A172 (cell line): ENCODE data around the gene SPC25. TPM values are rescaled to one million over a fixed set of nuclear protein-coding genes. Genes with fewer than 3 reads are reported as not detected.

Experiments used
- DNase-seq: peaks from one replicate; pipeline ENCODE4 v3.0.0-alpha.2; 2015; ENCODE audit warnings: low spot score
- total RNA-seq: library from RNA; depleted of rRNA; stranded (reverse); fragments of >200 nt; shearing (Covaris generic); gene quantifications from 2 replicates; pipeline ENCODE4 v1.2.3, GENCODE V29; 2014; rRNA removed

SPC25 gene
- total RNA-seq, 1 experiment from 2014 or later = 98.4 TPM

GRCh38 chr2:168843253-168843652, 47.0 kb downstream of the SPC25 start:
- no peak for DNase-seq

- DNase-seq = no peak
Observed at GRCh38 chr2:168841445-168841844, 48.8 kb downstream of the SPC25 start.

GRCh38 chr2:168835969-168836368, 54.3 kb downstream of the SPC25 start:
- DNase-seq = no peak

GRCh38 chr2:168831662-168832061, 58.6 kb downstream of the SPC25 start:
- no peak for DNase-seq

- DNase-seq = no peak
Observed at GRCh38 chr2:168830958-168831357, 59.3 kb downstream of the SPC25 start.

- no peak for DNase-seq
Observed at GRCh38 chr2:168825126-168825525, 65.1 kb downstream of the SPC25 start.

- DNase-seq = no peak
Observed at GRCh38 chr2:168821992-168822391, 68.2 kb downstream of the SPC25 start.

- DNase-seq = no peak
Observed at GRCh38 chr2:168821577-168821976, 68.7 kb downstream of the SPC25 start.

Other genes starting within 250 kb of the SPC25 start
- 1.6 TPM in 1 of 2 replicates, not detected in the other for gene NOSTRIN, start 87.8 kb downstream of the SPC25 start, total RNA-seq
- not detected in 2 replicates for gene G6PC2, start 10.9 kb upstream of the SPC25 start, total RNA-seq
- gene ABCB11, start 140.9 kb upstream of the SPC25 start, total RNA-seq = not detected in 2 replicates
- gene DHRS9, start 179.1 kb upstream of the SPC25 start, total RNA-seq = not detected in 2 replicates